ENCODE results near the gene GTF2H4. TPM values are rescaled to one million over a fixed set of nuclear protein-coding genes. Genes with fewer than 3 reads are reported as not detected.
"Not testable (repeated sequence)": the region's sequence is repeated elsewhere in the genome, so short reads cannot be mapped to it uniquely, and the experiment has no call there.

The GTF2H4 gene
- total and polyA plus RNA-seq, 2 experiments from 2014 or later: 13.6 to 15.2 TPM

- TF ChIP-seq EZH2phosphoT487 (IDR thresholded peaks at IDR 0.05; ENCODE audit: low read depth, severe bottlenecking, unreplicated experiment): no peak
- no peak for TF ChIP-seq CTCF (IDR thresholded peaks at IDR 0.05; ENCODE audit: poor library complexity)
- no peak for TF ChIP-seq EZH2 (IDR thresholded peaks at IDR 0.05; ENCODE audit: borderline replicate concordance)
- Histone ChIP-seq H2AFZ (no peak overlapping the region), H3K79me2 (no peaks in the 10 kb centered on the region), H3K4me3 (no peak overlapping the region), H3K27ac (no peak overlapping the region), H3K36me3 (replicated peaks; ENCODE audit: insufficient read depth, low read depth) (no peaks in the 10 kb centered on the region), H3K9me2 (replicated peaks; ENCODE audit: insufficient read depth) (no peaks in the 10 kb centered on the region), H3K4me1 (ENCODE audit: insufficient read depth) (peaks cover 6% of the 10 kb centered on the region), H3K27me3 (no peaks in the 10 kb centered on the region), H3K9me3 (ENCODE audit: low read depth) (no peaks in the 10 kb centered on the region), H4K20me1 (ENCODE audit: insufficient read depth, poor library complexity, severe bottlenecking) (no peaks in the 10 kb centered on the region), H3K4me2 (no peak overlapping the region)
- 78% methylated on average over 10 of the region's 10 CpGs for WGBS (ENCODE audit: low lambda C conversion rate, missing lambda C conversion rate)
- DNase-seq (ENCODE audit: low spot score): no peak
Observed at GRCh38 chr6:30862156-30862875, 45.7 kb upstream of the GTF2H4 start.

GRCh38 chr6:30864325-30864724, 43.7 kb upstream of the GTF2H4 start:
- H3K4me1 ChIP-seq (ENCODE audit: insufficient read depth): no peaks in the 10 kb centered on the region
- H3K27ac ChIP-seq: no peak overlapping the region
- H3K27me3 ChIP-seq: no peaks in the 10 kb centered on the region
- H3K4me3 ChIP-seq: no peak overlapping the region
- 93% methylated on average over 4 of the region's 4 CpGs for WGBS (ENCODE audit: low lambda C conversion rate, missing lambda C conversion rate)
- H4K20me1 ChIP-seq (ENCODE audit: insufficient read depth, poor library complexity, severe bottlenecking): no peaks in the 10 kb centered on the region
- H2AFZ ChIP-seq: no peak overlapping the region
- no peaks in the 10 kb centered on the region for H3K9me2 ChIP-seq (replicated peaks; ENCODE audit: insufficient read depth)
- no peaks in the 10 kb centered on the region for H3K36me3 ChIP-seq (replicated peaks; ENCODE audit: insufficient read depth, low read depth)
- TF ChIP-seq CTCF (IDR thresholded peaks at IDR 0.05; ENCODE audit: poor library complexity) (no peak), EZH2 (IDR thresholded peaks at IDR 0.05; ENCODE audit: borderline replicate concordance) (no peak), EZH2phosphoT487 (IDR thresholded peaks at IDR 0.05; ENCODE audit: low read depth, severe bottlenecking, unreplicated experiment) (no peak)
- H3K4me2 ChIP-seq: no peak overlapping the region
- no peaks in the 10 kb centered on the region for H3K79me2 ChIP-seq
- H3K9me3 ChIP-seq (ENCODE audit: low read depth): no peaks in the 10 kb centered on the region
- no peak for DNase-seq (ENCODE audit: low spot score)

- H3K27ac ChIP-seq; DNase-seq (ENCODE audit: low spot score); H3K4me3 ChIP-seq; H3K9me3 ChIP-seq (ENCODE audit: low read depth); H3K9me2 ChIP-seq (replicated peaks; ENCODE audit: insufficient read depth); H3K79me2 ChIP-seq; H4K20me1 ChIP-seq (ENCODE audit: insufficient read depth, poor library complexity, severe bottlenecking); H3K4me1 ChIP-seq (ENCODE audit: insufficient read depth); H2AFZ ChIP-seq; H3K4me2 ChIP-seq; H3K27me3 ChIP-seq; H3K36me3 ChIP-seq (replicated peaks; ENCODE audit: insufficient read depth, low read depth): not testable (repeated sequence)
- 79% methylated on average over 12 of the region's 12 CpGs for WGBS (ENCODE audit: low lambda C conversion rate, missing lambda C conversion rate)
Observed at GRCh38 chr6:30869241-30869749, 38.7 kb upstream of the GTF2H4 start.

- H3K27ac ChIP-seq: no peak overlapping the region
- H3K4me3 ChIP-seq: no peak overlapping the region
- no peak overlapping the region for H3K4me2 ChIP-seq
- no peak for TF ChIP-seq EZH2 (IDR thresholded peaks at IDR 0.05; ENCODE audit: borderline replicate concordance)
- no peak for TF ChIP-seq EZH2phosphoT487 (IDR thresholded peaks at IDR 0.05; ENCODE audit: low read depth, severe bottlenecking, unreplicated experiment)
- TF ChIP-seq CTCF (IDR thresholded peaks at IDR 0.05; ENCODE audit: poor library complexity): no peak
- no peak overlapping the region for H2AFZ ChIP-seq
- no peaks in the 10 kb centered on the region for H3K36me3 ChIP-seq (replicated peaks; ENCODE audit: insufficient read depth, low read depth)
- no peaks in the 10 kb centered on the region for H3K9me2 ChIP-seq (replicated peaks; ENCODE audit: insufficient read depth)
- DNase-seq (ENCODE audit: low spot score): no peak
- no peaks in the 10 kb centered on the region for H4K20me1 ChIP-seq (ENCODE audit: insufficient read depth, poor library complexity, severe bottlenecking)
- no peaks in the 10 kb centered on the region for H3K27me3 ChIP-seq
- H3K79me2 ChIP-seq: no peaks in the 10 kb centered on the region
- no peaks in the 10 kb centered on the region for H3K4me1 ChIP-seq (ENCODE audit: insufficient read depth)
- H3K9me3 ChIP-seq (ENCODE audit: low read depth): no peaks in the 10 kb centered on the region
Observed at GRCh38 chr6:30870546-30870945, 37.5 kb upstream of the GTF2H4 start.

Data from hepatocyte (in vitro differentiated cells).